Fibroblast of mammary gland (primary cell): ENCODE measurements around the gene CORO7.

Experiments
- DNase-seq: peaks from one replicate; pipeline ENCODE4 v3.0.0-alpha.2; 2010; ENCODE audit warnings: low read depth
- H3K4me3 ChIP-seq: 2 replicates; pipeline ENCODE4 v1.5.1; 2011; ENCODE audit warnings: low read depth, mild to moderate bottlenecking, low read length, moderate library complexity; ENCODE audit not compliant: control insufficient read depth
- TF ChIP-seq, protein P1 (sequence below): conservative IDR thresholded peaks from 2 replicates; pipeline ENCODE4 v1.5.1; 2011; ENCODE audit warnings: low read depth, low read length, inconsistent platforms; ENCODE audit not compliant: control insufficient read depth, insufficient read depth

The CORO7 gene

DNA sequence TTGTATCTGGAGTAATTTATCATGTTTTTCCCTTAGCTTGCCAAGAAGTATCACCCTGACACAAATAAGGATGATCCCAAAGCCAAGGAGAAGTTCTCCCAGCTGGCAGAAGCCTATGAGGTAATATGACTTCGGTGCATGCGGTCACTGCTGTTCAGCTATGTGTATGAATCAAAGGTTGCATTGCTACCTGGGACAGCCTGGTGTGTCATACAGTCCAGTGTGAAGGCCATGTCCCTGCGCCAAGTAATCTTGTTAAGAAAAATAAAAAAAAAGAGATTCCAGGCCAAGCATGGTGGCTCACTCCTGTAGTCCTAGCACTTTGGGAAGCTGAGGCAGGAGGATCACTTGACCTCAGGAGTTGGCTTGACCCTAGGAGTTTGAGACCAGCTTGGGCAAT lies 21.0 kb upstream of the CORO7 start:
- TF ChIP-seq, protein P1, sequence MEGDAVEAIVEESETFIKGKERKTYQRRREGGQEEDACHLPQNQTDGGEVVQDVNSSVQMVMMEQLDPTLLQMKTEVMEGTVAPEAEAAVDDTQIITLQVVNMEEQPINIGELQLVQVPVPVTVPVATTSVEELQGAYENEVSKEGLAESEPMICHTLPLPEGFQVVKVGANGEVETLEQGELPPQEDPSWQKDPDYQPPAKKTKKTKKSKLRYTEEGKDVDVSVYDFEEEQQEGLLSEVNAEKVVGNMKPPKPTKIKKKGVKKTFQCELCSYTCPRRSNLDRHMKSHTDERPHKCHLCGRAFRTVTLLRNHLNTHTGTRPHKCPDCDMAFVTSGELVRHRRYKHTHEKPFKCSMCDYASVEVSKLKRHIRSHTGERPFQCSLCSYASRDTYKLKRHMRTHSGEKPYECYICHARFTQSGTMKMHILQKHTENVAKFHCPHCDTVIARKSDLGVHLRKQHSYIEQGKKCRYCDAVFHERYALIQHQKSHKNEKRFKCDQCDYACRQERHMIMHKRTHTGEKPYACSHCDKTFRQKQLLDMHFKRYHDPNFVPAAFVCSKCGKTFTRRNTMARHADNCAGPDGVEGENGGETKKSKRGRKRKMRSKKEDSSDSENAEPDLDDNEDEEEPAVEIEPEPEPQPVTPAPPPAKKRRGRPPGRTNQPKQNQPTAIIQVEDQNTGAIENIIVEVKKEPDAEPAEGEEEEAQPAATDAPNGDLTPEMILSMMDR = no peak
- no peak overlapping the region for H3K4me3 ChIP-seq
- DNase-seq = no peak

DNA sequence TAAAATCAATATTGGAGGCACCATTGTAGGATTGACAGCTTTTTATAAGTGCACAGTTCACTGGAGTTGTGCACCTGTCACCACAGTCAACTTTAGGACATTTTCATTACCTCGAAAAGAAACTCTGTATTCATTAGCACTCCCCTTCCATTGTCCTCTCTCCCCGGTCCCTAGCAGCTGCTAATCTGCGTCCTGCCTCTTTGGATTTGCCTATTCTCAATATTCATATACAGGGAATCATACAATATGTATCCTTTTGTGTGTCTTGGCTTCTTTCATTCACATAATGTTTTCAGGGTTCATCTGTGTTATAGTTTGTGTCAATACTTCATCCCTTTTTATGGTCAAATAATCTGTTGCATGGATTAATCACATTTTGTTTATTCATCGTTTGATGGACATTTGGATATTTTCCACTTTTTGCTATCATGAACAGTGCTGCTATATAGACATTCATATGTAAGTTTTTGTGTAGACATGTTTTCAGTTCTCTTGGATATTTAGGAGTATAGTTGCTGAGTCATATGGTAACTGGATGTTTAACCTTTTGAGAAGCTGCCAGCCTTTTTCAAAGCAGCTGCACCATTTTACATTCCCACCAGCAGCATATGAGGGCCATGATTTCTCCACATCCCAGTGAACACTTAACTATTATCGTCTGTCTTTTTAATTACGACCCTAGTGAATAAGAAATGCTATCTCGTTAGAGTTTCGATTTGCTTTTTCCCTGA lies 19.1 kb upstream of the CORO7 start:
- DNase-seq = peak; percentile 31
- TF ChIP-seq, protein P1 = no peak
- H3K4me3 ChIP-seq = no peak overlapping the region

DNA sequence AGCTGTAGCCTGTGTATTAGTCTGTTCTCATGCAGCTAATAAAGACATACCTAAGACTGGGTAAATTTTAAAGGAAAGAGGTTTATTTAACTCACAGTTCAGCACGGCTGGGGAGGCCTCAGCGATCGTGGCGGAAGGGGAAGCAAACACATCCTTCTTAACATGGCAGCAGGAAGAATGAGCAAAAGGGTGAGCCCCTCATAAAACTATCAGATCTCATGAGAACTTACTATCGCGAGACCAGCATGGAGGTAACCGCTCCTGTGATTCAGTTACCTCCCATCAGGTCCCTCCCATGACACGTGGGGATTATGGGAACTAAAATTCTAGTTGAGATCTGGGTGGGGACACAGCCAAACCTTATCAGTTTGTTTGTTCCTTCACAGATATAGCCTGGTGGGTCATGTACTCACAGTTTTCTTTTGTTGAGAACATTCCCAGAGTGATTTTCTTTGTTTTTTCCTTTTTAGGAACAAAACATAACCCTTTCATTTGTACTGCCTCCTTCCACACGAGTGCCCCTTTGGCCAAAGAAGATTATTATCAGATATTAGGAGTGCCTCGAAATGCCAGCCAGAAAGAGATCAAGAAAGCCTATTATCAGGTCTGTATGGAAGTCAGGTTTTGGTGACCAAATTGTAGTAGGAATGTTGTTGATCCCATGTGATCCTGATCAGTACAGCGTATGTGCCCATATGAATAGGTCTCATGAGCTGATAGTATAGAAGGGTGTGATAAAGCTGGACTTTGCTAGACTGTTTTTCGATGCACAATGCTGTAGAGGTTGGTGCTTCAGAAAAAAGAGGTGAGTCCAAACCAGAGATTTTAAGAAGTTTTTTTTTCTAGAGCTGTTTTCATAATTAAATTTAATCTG lies 17.8 kb upstream of the CORO7 start:
- TF ChIP-seq, protein P1 = no peak
- no peak overlapping the region for H3K4me3 ChIP-seq
- DNase-seq = no peak

DNA sequence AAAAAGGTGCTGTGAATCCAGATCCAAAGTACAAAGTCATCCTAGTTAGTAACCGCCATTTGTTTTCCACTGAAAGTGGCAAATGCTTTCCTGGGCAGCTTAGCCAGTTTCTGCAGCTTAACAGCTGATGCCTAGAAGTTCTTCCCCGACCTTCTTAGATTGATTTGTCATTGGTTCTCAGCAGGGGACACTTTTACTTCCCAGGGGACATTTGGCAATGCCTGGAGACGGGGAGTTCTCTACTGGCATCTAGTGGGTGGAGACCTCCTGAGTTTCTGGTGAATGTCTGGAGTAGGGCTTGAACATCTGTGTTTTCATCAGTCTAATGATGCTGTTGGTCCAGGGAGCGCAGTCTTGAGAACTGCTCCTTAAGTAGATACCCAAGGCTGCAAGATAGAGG lies 16.8 kb upstream of the CORO7 start:
- TF ChIP-seq, protein P1 = no peak
- no peak for DNase-seq

DNA sequence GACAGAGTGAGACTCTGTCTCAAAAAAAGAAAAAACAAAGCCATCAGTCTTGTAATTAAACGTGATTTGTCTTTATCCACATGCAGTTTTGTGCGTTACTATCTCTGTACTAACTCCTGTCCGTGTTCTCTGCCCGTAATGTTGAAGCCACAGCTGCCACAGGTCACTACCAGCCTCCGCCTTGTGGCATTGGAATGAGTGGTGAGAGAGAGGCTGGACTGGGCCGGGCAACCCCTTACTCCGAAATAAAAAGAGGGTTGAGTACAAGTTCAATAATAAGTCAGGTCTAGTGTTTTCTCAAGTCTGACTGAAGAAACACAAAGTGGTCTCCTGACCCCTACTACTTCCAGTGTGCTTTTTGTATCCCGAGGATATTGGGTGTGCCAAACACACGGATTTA lies 14.6 kb upstream of the CORO7 start:
- no peak for DNase-seq
- no peak overlapping the region for H3K4me3 ChIP-seq
- TF ChIP-seq, protein P1 = no peak

More for the DNA sequence above, 16.8 kb upstream of the CORO7 start:
- no peak overlapping the region for H3K4me3 ChIP-seq

DNA sequence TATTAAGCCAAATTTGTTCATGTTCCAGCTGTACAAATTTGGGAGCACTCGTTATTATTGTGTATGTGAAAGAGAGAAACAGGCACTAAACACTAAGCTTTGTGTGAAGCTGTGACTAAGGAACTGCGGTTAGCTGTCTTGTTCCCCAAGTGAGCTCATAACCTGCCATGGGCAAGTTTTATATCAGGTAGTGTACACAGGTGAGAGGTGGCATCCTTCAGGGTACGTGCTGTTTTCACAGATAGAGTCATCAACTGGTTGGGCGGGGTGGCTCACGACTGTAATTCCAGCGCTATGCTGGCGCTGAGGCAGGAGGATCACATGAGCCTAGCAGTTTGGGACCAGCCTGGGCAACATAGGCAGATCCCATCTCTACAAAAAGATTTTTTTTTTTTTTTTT lies 12.1 kb upstream of the CORO7 start:
- DNase-seq = no peak
- TF ChIP-seq, protein P1 = no peak

More for the DNA sequence above, 12.1 kb upstream of the CORO7 start:
- H3K4me3 ChIP-seq = no peak overlapping the region
